ENCODE data around the gene GRXCR2.

The GRXCR2 gene

GRCh38 chr5:145863003-145863402, 9.8 kb downstream of the GRXCR2 start:
- no peaks in the 10 kb centered on the region for H3K36me3 ChIP-seq (ENCODE audit: control insufficient read depth, insufficient read depth, low read length)
- no peak for DNase-seq (ENCODE audit: extremely low read depth, insufficient read length)
- no peaks in the 10 kb centered on the region for H3K27me3 ChIP-seq (replicated peaks; ENCODE audit: control insufficient read depth, insufficient read depth, low read length)
- no peak for TF ChIP-seq CTCF (IDR thresholded peaks at IDR 0.05; ENCODE audit: insufficient read depth, low read length, poor library complexity, severe bottlenecking)
- no peak overlapping the region for H3K4me3 ChIP-seq (replicated peaks; ENCODE audit: low read depth, low read length)

GRCh38 chr5:145859897-145860296, 12.9 kb downstream of the GRXCR2 start:
- Histone ChIP-seq H3K36me3 (ENCODE audit: control insufficient read depth, insufficient read depth, low read length) (no peaks in the 10 kb centered on the region), H3K4me3 (replicated peaks; ENCODE audit: low read depth, low read length) (no peak overlapping the region), H3K27me3 (replicated peaks; ENCODE audit: control insufficient read depth, insufficient read depth, low read length) (no peaks in the 10 kb centered on the region; the same call in 1 of the 2 replicates)
- no peak for TF ChIP-seq CTCF (IDR thresholded peaks at IDR 0.05; ENCODE audit: insufficient read depth, low read length, poor library complexity, severe bottlenecking)
- DNase-seq (ENCODE audit: extremely low read depth, insufficient read length): no peak

- no peak overlapping the region for H3K4me3 ChIP-seq (replicated peaks; ENCODE audit: low read depth, low read length)
- TF ChIP-seq CTCF (IDR thresholded peaks at IDR 0.05; ENCODE audit: insufficient read depth, low read length, poor library complexity, severe bottlenecking): no peak
- DNase-seq (ENCODE audit: extremely low read depth, insufficient read length): no peak
- H3K27me3 ChIP-seq (replicated peaks; ENCODE audit: control insufficient read depth, insufficient read depth, low read length): no peaks in the 10 kb centered on the region; the same call in 1 of the 2 replicates
- H3K36me3 ChIP-seq (ENCODE audit: control insufficient read depth, insufficient read depth, low read length): no peaks in the 10 kb centered on the region
Observed at GRCh38 chr5:145859453-145859852, 13.4 kb downstream of the GRXCR2 start.

GRCh38 chr5:145858959-145859358, 13.9 kb downstream of the GRXCR2 start:
- DNase-seq (ENCODE audit: extremely low read depth, insufficient read length): no peak

GRCh38 chr5:145856285-145856818, 16.5 kb downstream of the GRXCR2 start:
- Histone ChIP-seq H3K4me3 (replicated peaks; ENCODE audit: low read depth, low read length) (no peak overlapping the region), H3K36me3 (ENCODE audit: control insufficient read depth, insufficient read depth, low read length) (no peaks in the 10 kb centered on the region), H3K27me3 (replicated peaks; ENCODE audit: control insufficient read depth, insufficient read depth, low read length) (no peaks in the 10 kb centered on the region; the same call in 1 of the 2 replicates)
- no peak for DNase-seq (ENCODE audit: extremely low read depth, insufficient read length)
- no peak for TF ChIP-seq CTCF (IDR thresholded peaks at IDR 0.05; ENCODE audit: insufficient read depth, low read length, poor library complexity, severe bottlenecking)

More at GRCh38 chr5:145858959-145859358, 13.9 kb downstream of the GRXCR2 start:
- Histone ChIP-seq H3K36me3 (ENCODE audit: control insufficient read depth, insufficient read depth, low read length) (no peaks in the 10 kb centered on the region), H3K4me3 (replicated peaks; ENCODE audit: low read depth, low read length) (no peak overlapping the region), H3K27me3 (replicated peaks; ENCODE audit: control insufficient read depth, insufficient read depth, low read length) (no peaks in the 10 kb centered on the region; the same call in 1 of the 2 replicates)
- no peak for TF ChIP-seq CTCF (IDR thresholded peaks at IDR 0.05; ENCODE audit: insufficient read depth, low read length, poor library complexity, severe bottlenecking)
